GM23248 (cell line): ENCODE data around the gene ARHGAP24.

Experiments used
- EZH2 ChIP-seq: fragments of 200-600 bp; sonication (generic); IDR thresholded peaks from 2 replicates; pipeline ENCODE4 v1.6.1; 2018; ENCODE audit warnings: antibody characterized with exemption, mild to moderate bottlenecking; ENCODE audit not compliant: insufficient read depth, poor library complexity, severe bottlenecking
- EZH2phosphoT487 ChIP-seq: fragments of 200-600 bp; sonication (generic); IDR thresholded peaks from 2 replicates; pipeline ENCODE4 v1.6.1; 2018; ENCODE audit warnings: antibody characterized with exemption, moderate library complexity, mild to moderate bottlenecking, low read depth; ENCODE audit not compliant: insufficient read depth

GRCh38 chr4:85955620-85956292 is 480.8 kb downstream of the ARHGAP24 start:
- TF ChIP-seq EZH2phosphoT487, result no peak
- no peak for TF ChIP-seq EZH2
